GM21723 (cell line): ENCODE results near the gene GNB1L.

Experiments
- ATAC-seq: cut with Tn5 transposase; IDR thresholded peaks from one replicate; pipeline ENCODE4 v1.9.1; 2021; ENCODE audit warnings: mild to moderate bottlenecking, moderate library complexity; ENCODE audit not compliant: unreplicated experiment

Gene GNB1L

GRCh38 chr22:19812910-19813309 lies 41.8 kb downstream of the GNB1L start:
- no peak for ATAC-seq

GRCh38 chr22:19811811-19812771 lies 42.6 kb downstream of the GNB1L start:
- no peak for ATAC-seq

- no peak for ATAC-seq
These were observed 43.5 kb downstream of the GNB1L start for GRCh38 chr22:19811211-19811621.

- ATAC-seq = no peak
These were observed 44.1 kb downstream of the GNB1L start for GRCh38 chr22:19810381-19811201.

GRCh38 chr22:19809741-19810140 lies 44.9 kb downstream of the GNB1L start:
- ATAC-seq = no peak

GRCh38 chr22:19808873-19809478 lies 45.7 kb downstream of the GNB1L start:
- ATAC-seq = no peak

GRCh38 chr22:19807914-19808872 lies 46.5 kb downstream of the GNB1L start:
- no peak for ATAC-seq

- no peak for ATAC-seq
These were observed 47.3 kb downstream of the GNB1L start for GRCh38 chr22:19807161-19807913.

GRCh38 chr22:19806213-19807160 lies 48.2 kb downstream of the GNB1L start:
- no peak for ATAC-seq

GRCh38 chr22:19805821-19806212 lies 48.9 kb downstream of the GNB1L start:
- no peak for ATAC-seq

GRCh38 chr22:19803736-19804267 lies 50.9 kb downstream of the GNB1L start:
- no peak for ATAC-seq

- ATAC-seq = no peak
These were observed 51.6 kb downstream of the GNB1L start for GRCh38 chr22:19802894-19803735.

GRCh38 chr22:19802001-19802893 lies 52.4 kb downstream of the GNB1L start:
- no peak for ATAC-seq

GRCh38 chr22:19801340-19802000 lies 53.2 kb downstream of the GNB1L start:
- ATAC-seq = no peak

GRCh38 chr22:19800761-19801244 lies 53.9 kb downstream of the GNB1L start:
- ATAC-seq = no peak
